Activated naive CD4-positive, alpha-beta T cell treated with anti-CD3 and anti-CD28 coated beads, Interleukin-2, amount 10 ng/mL, durations not matched to agents 7 days and 5 days (primary cell): Measurements from ENCODE around the gene PPP2R3B.
"Not testable (repeated sequence)": the region's sequence is repeated elsewhere in the genome, so short reads cannot be mapped to it uniquely, and the experiment has no call there.

ENCODE experiments used
- CTCF ChIA-PET: fragments of 350-600 bp; sonication (Branson Sonifier 250); formaldehyde crosslinking; loops from one replicate; lab custom pipeline; 2021; ENCODE audit warnings: antibody characterized with exemption; lab: Charles Lee
- DNase-seq: peaks from one replicate; pipeline ENCODE4 v3.0.0-alpha.2; 2020
- H3K27ac Mint-ChIP-seq: one replicate; pipeline ENCODE4 v1.8.0; 2021; ENCODE audit warnings: mild to moderate bottlenecking, moderate library complexity, mixed read lengths
- H3K27me3 Mint-ChIP-seq: one replicate; pipeline ENCODE4 v1.8.0; 2021; ENCODE audit warnings: mild to moderate bottlenecking, mixed read lengths
- H3K36me3 Mint-ChIP-seq: one replicate; pipeline ENCODE4 v1.8.0; 2021; ENCODE audit warnings: mixed read lengths
- H3K4me1 Mint-ChIP-seq: one replicate; pipeline ENCODE4 v1.8.0; 2021; ENCODE audit warnings: mixed read lengths
- H3K4me3 Mint-ChIP-seq: one replicate; pipeline ENCODE4 v1.8.0; 2021; ENCODE audit warnings: mild to moderate bottlenecking, moderate library complexity, mixed read lengths
- H3K9me3 Mint-ChIP-seq: one replicate; pipeline ENCODE4 v1.8.0; 2021; ENCODE audit warnings: mixed read lengths

Gene PPP2R3B

DNA sequence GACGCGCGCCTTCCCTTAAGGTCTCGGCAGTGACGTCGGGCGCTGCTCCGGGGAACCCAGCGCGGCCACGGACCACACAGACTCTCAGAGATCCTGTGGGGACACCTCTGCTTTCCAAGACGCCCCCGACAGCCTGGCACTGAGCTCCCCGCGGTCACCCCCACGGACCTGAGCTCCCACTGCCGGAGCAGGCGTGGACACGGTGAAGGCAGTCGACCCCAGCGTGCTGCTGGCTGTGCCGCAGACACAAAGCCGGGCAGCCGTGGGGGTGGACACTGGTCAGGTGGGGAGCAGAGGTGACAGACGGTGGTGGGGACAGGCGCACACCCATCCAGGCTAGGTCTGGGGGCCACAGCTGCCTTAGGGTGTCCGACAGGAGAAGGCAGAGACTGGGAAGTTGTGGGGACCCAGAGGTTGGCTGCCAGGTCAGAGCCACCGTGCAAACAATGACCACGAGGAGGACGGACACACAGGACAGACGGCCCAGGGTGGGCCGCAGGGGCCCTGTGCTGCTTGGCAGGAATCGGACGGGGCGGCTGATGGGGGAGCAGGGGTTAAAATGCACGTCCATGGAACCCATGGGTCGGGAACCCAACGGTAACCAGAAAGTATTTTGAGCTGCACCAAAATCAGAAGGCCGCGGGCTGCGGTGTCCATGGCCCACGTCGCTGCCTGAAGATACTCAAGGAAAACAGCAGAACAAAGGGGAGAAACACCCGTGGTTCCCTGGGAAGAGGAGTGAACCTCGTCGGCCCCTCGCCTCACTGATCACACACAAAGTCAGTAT, 51.5 kb downstream of the PPP2R3B start:
- peaks cover 5% of the 10 kb centered on the region for H3K9me3 Mint-ChIP-seq
- no peaks in the 10 kb centered on the region for H3K4me1 Mint-ChIP-seq
- CTCF ChIA-PET, result no interaction called here

DNA sequence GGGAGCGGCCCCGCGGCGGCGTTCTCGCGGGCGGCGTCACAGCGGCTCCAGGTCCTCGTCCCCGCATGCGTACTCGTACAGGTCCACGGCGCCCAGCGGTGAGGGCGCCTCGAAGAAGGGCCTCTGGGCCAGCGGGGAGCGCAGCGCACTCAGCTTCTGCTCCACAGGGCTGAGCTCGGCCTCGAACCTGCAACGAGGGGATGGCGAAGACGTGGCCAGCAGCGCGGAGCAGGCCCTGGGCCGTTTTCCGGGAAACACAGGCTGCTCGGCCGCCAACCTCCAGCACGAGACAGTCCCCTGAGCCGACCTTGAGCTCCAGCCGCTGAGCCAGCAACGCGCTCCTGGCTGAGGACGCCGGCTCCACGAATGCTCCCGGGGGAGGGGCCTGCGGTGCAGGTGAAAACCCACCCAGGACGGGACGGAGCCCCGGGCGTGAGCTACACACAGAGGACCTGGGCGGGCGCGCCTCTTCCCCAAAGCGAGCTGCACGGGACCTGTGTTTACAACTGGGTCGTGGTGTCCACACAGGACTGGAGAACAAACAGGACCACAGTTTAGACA, 52.3 kb downstream of the PPP2R3B start:
- Mint-ChIP-seq H3K36me3 (peaks cover 26% of the 10 kb centered on the region), H3K9me3 (peaks cover 5% of the 10 kb centered on the region), H3K27ac (no peak overlapping the region), H3K4me3 (no peak overlapping the region), H3K4me1 (no peaks in the 10 kb centered on the region), H3K27me3 (peaks cover 21% of the 10 kb centered on the region)
- CTCF ChIA-PET, result no interaction called here
- no peak for DNase-seq

More for the DNA sequence above, 51.5 kb downstream of the PPP2R3B start:
- H3K36me3 Mint-ChIP-seq, result peaks cover 26% of the 10 kb centered on the region
- no peak for DNase-seq
- no peak overlapping the region for H3K27ac Mint-ChIP-seq
- no peak overlapping the region for H3K4me3 Mint-ChIP-seq
- peaks cover 19% of the 10 kb centered on the region for H3K27me3 Mint-ChIP-seq

DNA sequence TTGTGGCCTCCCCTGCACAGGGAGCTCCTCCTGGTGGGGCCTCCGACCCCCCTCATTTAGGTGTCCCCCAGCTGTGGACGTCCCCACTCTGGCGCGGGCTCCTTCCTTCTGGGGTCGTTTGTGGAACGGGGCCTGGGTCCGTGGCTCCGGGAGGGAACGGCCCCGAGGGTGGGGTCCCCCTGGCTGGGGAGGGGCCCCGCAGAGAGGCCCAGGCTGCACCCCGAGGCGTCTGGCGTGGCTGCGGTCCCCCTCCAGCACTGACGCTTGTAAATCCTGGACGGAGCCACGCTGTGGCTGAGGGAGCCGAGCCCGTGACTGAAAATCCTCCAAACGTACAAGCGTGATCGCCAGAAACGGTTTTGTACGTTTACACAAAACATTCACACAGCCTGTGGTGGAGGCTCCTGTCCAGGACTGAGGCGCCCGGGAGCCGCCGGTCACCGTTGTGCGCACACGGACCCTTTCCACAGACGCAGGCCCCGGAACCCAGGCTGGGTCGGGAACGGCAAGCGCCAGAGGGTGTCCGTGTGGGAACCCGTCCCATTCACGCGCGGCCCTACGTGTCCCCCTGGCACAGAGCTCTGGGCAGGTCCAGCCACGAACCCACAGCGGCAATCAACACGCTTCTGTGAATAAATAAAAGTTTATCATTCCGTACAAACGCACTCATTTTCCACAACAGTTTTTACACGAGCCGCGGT, 52.9 kb downstream of the PPP2R3B start:
- no peak for DNase-seq
- H3K27ac Mint-ChIP-seq, result no peak overlapping the region
- peaks cover 21% of the 10 kb centered on the region for H3K27me3 Mint-ChIP-seq
- H3K9me3 Mint-ChIP-seq, result peaks cover 4% of the 10 kb centered on the region
- H3K4me1 Mint-ChIP-seq, result no peaks in the 10 kb centered on the region
- CTCF ChIA-PET, result no interaction called here
- H3K36me3 Mint-ChIP-seq, result peaks cover 23% of the 10 kb centered on the region
- no peak overlapping the region for H3K4me3 Mint-ChIP-seq

DNA sequence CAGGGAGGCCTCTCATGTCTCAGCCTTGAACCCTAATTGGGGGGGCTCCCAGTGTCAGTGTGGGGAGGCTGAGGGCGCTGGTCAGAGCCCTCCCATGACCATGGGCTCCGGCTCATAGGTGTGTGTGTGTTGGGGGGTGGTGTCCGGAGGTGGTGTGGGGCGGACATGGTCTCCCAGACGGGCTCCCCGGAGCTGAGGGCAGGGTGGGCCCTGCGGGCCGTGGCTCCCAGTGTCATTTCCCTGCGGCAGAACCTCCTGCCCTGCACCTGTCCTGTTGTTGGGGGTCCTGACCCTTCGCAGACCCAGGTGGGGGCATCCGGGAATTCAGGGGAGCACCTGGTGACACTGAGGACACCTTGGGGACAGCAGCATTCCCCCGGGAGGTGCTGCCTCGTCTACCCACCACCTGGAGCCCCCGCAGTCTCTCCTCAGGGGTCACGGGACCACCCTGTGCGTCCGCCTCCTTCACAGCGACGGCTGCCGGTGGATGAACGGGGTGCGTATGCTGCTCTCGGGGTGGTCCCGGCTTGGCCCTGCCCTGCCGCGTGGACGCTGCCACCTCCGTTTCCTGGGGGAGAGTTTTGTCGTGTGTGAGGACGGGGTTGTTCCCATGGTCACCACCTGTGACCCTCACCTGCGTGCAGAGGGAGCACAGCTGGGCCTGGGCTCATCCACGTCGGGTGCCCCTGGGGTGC, 53.6 kb downstream of the PPP2R3B start:
- Mint-ChIP-seq H3K9me3 (peaks cover 4% of the 10 kb centered on the region), H3K4me3 (no peak overlapping the region), H3K4me1 (no peaks in the 10 kb centered on the region), H3K27me3 (peaks cover 21% of the 10 kb centered on the region), H3K36me3 (peaks cover 17% of the 10 kb centered on the region), H3K27ac (no peak overlapping the region)
- CTCF ChIA-PET, result no interaction called here
- no peak for DNase-seq

DNA sequence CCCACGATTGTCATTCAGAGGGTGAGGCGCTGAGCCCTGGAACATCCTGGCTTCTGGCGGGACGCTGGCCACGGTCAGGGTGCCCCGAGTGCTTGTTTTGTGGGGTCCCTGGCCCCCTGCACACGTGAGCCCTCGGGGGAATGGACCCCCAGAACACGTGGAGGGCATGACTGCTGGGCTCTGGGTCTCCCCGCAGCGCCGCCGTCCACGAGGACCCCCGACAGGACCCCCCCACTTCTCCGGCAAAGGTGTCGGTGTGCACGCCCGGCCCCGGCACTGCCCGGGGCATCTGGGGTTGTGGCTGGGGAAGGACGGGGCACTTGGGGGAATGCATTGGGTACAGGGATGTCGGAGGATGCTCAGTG, 54.2 kb downstream of the PPP2R3B start:
- H3K27me3 Mint-ChIP-seq, result peaks cover 21% of the 10 kb centered on the region
- H3K27ac Mint-ChIP-seq, result no peak overlapping the region
- peaks cover 2% of the 10 kb centered on the region for H3K9me3 Mint-ChIP-seq
- CTCF ChIA-PET, result no interaction called here
- no peak overlapping the region for H3K4me3 Mint-ChIP-seq
- H3K36me3 Mint-ChIP-seq, result peaks cover 11% of the 10 kb centered on the region
- no peaks in the 10 kb centered on the region for H3K4me1 Mint-ChIP-seq
- no peak for DNase-seq

DNA sequence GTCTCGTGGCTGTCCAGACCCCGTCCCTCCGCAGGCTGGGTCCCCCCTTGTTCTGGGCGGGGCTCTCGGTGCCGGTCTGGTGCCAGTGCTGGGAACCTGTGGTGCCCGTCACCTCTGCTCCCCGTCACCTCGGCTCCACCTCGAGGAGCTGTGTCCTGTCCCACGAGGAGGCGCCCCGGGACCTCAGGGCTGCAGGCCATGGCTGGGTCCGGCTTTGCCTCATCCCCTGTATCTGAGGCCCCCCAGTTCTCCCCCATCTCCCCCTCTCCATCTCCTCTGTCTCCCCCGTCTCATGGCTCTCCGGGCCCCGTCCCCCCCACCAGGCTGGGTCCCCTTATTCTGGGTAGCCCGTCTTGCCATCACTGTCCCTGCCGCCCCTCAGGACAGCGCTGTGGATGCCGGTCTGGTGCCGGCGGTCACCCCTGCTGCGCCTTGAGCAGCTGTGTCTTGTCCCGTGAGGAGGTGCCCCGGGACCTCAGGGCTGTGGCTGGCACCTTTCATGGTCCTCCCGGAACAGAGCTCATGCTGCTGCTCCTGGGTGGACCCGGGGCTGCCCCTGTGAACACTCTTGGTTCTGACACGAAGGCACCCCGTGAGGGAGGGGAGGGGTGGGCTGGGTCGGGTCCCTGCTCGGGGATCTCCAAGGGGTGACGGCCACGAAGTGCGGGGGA, 54.7 kb downstream of the PPP2R3B start:
- peaks cover 7% of the 10 kb centered on the region for H3K36me3 Mint-ChIP-seq
- CTCF ChIA-PET, result no interaction called here
- H3K9me3 Mint-ChIP-seq, result peaks cover 2% of the 10 kb centered on the region
- no peak for DNase-seq
- H3K4me1 Mint-ChIP-seq, result no peaks in the 10 kb centered on the region
- H3K27ac Mint-ChIP-seq, result no peak overlapping the region
- H3K27me3 Mint-ChIP-seq, result peaks cover 21% of the 10 kb centered on the region
- H3K4me3 Mint-ChIP-seq, result no peak overlapping the region

DNA sequence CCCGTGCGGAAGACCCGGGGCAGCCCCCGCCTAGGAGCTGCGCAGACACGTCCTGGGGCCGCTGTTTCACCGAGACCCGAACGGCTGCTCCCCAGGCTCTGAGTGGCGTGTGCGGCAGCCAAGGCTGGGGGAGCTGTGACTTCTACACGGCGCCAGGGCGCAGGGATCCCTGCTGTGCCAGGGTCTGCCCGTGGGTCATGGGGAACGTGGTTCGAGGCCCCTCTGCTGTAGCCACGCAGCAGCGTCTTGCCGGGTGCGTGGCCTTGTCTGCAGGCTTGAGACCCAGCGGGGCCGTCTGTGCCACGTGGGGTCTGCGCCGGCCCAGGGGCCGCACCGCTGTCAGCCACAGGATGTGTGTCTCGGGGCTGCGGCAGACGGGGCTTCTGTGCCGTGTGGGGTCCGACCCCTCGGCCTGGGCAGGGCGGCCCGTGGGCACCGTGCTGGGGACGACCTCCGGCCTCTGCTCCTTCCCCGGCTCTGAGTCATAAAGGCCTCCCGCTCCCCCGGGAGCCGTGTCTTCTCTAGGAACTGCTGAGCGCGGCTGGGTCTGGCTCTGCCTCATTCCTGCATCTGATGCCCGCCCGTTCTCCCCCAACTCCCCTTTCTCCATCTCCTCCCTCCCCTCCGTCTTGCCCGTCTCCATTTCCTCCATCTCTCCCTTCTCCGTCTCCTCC, 55.4 kb downstream of the PPP2R3B start:
- peaks cover 2% of the 10 kb centered on the region for H3K9me3 Mint-ChIP-seq
- no peak for DNase-seq
- peaks cover 21% of the 10 kb centered on the region for H3K27me3 Mint-ChIP-seq
- H3K27ac Mint-ChIP-seq, result no peak overlapping the region
- CTCF ChIA-PET, result no interaction called here
- H3K4me1 Mint-ChIP-seq, result no peaks in the 10 kb centered on the region
- H3K36me3 Mint-ChIP-seq, result peaks cover 3% of the 10 kb centered on the region
- H3K4me3 Mint-ChIP-seq, result no peak overlapping the region

DNA sequence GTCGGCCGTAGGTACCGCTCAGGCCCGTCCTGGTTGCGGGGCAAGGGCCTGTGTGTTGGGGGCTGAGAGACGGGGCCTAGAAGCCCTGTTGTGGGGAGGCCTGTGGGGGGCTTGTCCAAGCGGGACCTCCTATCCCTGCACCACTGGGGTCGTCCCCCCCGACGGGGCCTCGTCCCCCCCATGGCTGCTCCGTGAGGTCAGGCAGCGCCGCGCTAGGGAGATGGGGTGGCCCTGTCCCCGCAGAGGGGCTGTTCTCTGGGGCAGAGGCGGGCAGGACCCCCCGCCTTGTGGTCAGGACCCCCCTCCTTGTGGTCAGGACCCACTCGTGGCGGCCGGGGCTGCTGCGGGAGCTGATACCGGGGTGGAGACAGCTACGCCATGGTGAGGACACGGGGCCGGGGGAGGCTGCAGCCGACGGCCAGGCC, 56.0 kb downstream of the PPP2R3B start:
- Mint-ChIP-seq H3K4me1 (no peaks in the 10 kb centered on the region), H3K27ac (no peak overlapping the region), H3K4me3 (no peak overlapping the region), H3K9me3 (peaks cover 2% of the 10 kb centered on the region), H3K36me3 (no peaks in the 10 kb centered on the region), H3K27me3 (peaks cover 21% of the 10 kb centered on the region)
- CTCF ChIA-PET, result no interaction called here
- DNase-seq, result no peak

DNA sequence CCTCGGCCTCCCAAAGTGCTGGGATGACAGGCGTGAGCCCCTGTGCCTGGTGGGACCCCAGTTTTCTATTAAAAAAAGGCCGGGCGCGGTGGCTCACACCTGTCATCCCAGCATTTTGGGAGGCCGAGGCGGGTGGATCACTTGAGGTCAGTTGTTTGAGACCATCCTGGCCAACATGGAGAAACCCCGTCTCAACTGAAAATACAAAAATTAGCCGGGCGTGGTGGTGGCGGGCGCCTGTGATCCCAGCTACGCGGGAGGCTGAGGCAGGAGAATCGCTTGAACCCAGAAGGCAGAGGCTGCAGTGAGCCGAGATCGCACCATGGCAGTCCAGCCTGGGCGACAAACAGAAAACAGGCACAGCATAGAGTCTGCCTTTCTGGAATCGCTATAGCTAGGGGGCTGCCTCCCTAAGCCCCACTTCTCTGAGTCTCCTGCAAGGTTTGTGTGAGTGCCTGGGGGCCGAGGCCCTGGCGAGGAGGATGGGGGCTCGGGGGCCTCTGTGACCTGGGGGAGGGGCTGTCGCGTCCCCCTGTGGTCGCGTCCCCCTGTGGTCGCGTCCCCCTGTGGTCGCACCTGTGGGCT, 56.5 kb downstream of the PPP2R3B start:
- H3K4me1 Mint-ChIP-seq, CTCF ChIA-PET, H3K27ac Mint-ChIP-seq, DNase-seq, H3K4me3 Mint-ChIP-seq, H3K9me3 Mint-ChIP-seq, H3K36me3 Mint-ChIP-seq: not testable (repeated sequence)
- H3K27me3 Mint-ChIP-seq, result peaks cover 21% of the 10 kb centered on the region

DNA sequence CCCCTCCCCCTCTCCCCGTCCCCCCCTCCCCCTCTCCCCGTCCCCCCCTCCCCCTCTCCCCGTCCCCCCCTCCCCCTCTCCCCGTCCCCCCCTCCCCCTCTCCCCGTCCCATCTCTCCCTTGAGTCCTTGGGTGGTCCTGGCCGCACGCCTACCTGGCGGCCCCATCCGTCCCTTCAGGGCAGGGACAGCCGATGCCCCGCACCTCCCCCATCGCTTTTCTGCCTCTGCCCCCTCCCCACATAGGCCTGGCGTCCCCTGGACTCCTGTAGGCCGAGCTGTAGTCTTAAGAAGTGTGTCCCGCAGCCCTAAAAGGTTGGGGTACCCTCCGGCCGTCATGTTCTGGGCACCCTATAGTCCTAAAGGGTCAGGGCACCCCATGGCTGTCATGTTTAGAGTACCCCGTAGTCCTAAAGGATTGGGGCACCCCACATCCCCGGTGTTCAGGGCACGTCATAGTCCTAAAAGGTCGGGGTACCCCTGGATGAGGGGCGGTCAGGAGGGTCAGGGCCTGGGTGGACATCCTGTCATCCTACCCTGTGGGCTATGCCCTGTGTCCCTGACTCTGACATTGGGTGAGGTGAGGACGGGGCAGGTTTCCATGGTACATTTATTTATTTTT, 57.3 kb downstream of the PPP2R3B start:
- Mint-ChIP-seq H3K27ac (no peak overlapping the region), H3K4me3 (no peak overlapping the region), H3K9me3 (peaks cover 2% of the 10 kb centered on the region), H3K36me3 (no peaks in the 10 kb centered on the region), H3K27me3 (peaks cover 21% of the 10 kb centered on the region), H3K4me1 (peaks cover 5% of the 10 kb centered on the region)
- CTCF ChIA-PET, result no interaction called here
- no peak for DNase-seq

DNA sequence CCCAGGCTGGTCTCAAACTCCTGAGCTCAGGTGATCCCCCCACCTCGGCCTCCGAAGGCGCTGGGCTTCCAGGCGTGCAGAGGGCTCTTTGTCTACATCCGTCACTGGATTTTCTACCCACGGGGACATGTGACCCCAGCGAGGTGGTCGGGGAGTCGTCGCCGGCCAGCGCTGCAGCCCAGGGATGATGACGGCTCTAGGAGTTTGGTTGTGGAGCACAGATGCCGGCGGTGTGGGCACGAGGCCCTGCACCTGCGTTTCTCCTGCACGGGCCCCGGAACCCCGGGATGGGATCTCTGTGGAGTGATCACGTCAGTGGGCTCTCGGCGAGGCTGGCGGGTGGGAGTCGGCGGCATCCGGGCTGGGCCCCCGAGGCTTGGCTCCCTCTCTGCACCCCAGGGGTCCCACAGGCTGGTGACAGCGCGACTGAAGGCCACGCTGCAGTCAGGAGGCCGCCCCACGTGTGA, 59.0 kb downstream of the PPP2R3B start:
- DNase-seq, result no peak
- peaks cover 2% of the 10 kb centered on the region for H3K9me3 Mint-ChIP-seq
- peak overlapping the region; percentile 67 for H3K27ac Mint-ChIP-seq
- CTCF ChIA-PET, result no interaction called here
- no peaks in the 10 kb centered on the region for H3K36me3 Mint-ChIP-seq
- peaks cover 14% of the 10 kb centered on the region for H3K4me1 Mint-ChIP-seq
- no peak overlapping the region for H3K4me3 Mint-ChIP-seq
- peaks cover 36% of the 10 kb centered on the region for H3K27me3 Mint-ChIP-seq

DNA sequence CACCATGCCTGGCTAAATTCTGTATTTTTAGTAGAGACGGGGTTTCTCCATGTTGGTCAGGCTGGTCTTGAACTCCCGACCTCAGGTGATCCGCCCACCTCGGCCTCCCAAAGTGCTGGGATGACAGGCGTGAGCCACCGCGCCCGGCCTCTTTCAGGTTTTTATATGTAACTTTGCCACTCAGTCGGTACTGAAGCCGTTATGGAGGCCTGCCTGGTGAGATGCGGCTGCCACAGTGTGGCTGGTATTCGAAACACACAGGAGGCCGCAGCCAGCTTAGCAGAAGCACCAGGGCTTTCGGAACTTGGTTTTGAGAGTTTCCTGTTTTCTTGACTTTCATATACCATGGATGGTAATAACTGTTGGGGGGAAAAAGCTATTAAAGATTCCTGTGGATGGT, 62.0 kb downstream of the PPP2R3B start:
- H3K27ac Mint-ChIP-seq, H3K9me3 Mint-ChIP-seq, H3K4me3 Mint-ChIP-seq, CTCF ChIA-PET, H3K36me3 Mint-ChIP-seq: not testable (repeated sequence)
- Mint-ChIP-seq H3K4me1 (peaks cover 24% of the 10 kb centered on the region), H3K27me3 (peaks cover 20% of the 10 kb centered on the region)
- peak; percentile 47 for DNase-seq
